Neuronal stem cell (in vitro differentiated cells): ENCODE data around the gene SLC25A45.

Experiments used
- DNase-seq: peaks from one replicate; pipeline ENCODE4 v3.0.0-alpha.2; 2013; ENCODE audit warnings: low spot score
- H2AFZ ChIP-seq: one replicate; pipeline ENCODE4 v1.6.1; 2013; ENCODE audit warnings: mild to moderate bottlenecking, low read length, inconsistent platforms
- H2AK5ac ChIP-seq: 2 replicates; pipeline ENCODE4 v1.6.1; 2013; ENCODE audit warnings: low read depth, mild to moderate bottlenecking, inconsistent platforms, low read length, moderate library complexity, mixed read lengths
- H2BK120ac ChIP-seq: 2 replicates; pipeline ENCODE4 v1.6.1; 2013; ENCODE audit warnings: low read depth, mild to moderate bottlenecking, inconsistent platforms, low read length, moderate library complexity, mixed read lengths
- H2BK12ac ChIP-seq: one replicate; pipeline ENCODE4 v1.6.1; 2013; ENCODE audit warnings: low read length, inconsistent platforms
- H2BK15ac ChIP-seq: 2 replicates; pipeline ENCODE4 v1.6.1; 2013; ENCODE audit warnings: mild to moderate bottlenecking, low read length, inconsistent platforms, mixed read lengths
- H2BK5ac ChIP-seq: one replicate; pipeline ENCODE4 v1.6.1; 2013; ENCODE audit warnings: inconsistent platforms, mild to moderate bottlenecking, low read length, moderate library complexity
- H3K14ac ChIP-seq: one replicate; pipeline ENCODE4 v1.6.1; 2013; ENCODE audit warnings: low read length, inconsistent platforms
- H3K18ac ChIP-seq: 2 replicates; pipeline ENCODE4 v1.6.1; 2013; ENCODE audit warnings: low read length, inconsistent platforms
- H3K23ac ChIP-seq: 2 replicates; pipeline ENCODE4 v1.6.1; 2013; ENCODE audit warnings: low read depth, mild to moderate bottlenecking, mixed read lengths, low read length, inconsistent platforms; ENCODE audit not compliant: poor library complexity
- H3K27ac ChIP-seq: replicated peaks from 3 replicates; pipeline ENCODE4 v1.5.1; 2013; ENCODE audit warnings: low read length, inconsistent platforms
- H3K27me3 ChIP-seq, 3 experiments: 2 replicates each; pipeline ENCODE4 v1.6.1; 2013; ENCODE audit warnings: low read length in 3 of 3, mild to moderate bottlenecking in 2 of 3, inconsistent platforms in 1 of 3, low read depth in 1 of 3, mixed read lengths in 1 of 3, moderate library complexity in 1 of 3; ENCODE audit not compliant: control insufficient read depth in 3 of 3, insufficient read depth in 3 of 3
- H3K36me3 ChIP-seq, 2 donors: replicated peaks in 1 of 2; 2 replicates each; pipeline ENCODE4 v1.6.1; 2013; ENCODE audit warnings: low read length in 2 of 2; ENCODE audit not compliant: control insufficient read depth in 2 of 2, insufficient read depth in 2 of 2
- H3K4ac ChIP-seq: 2 replicates; pipeline ENCODE4 v1.6.1; 2013; ENCODE audit warnings: inconsistent platforms, mild to moderate bottlenecking, low read length, moderate library complexity
- H3K4me1 ChIP-seq, 2 donors: 1 replicate in 1 of 2; 2 replicates in 1 of 2; pipeline ENCODE4 v1.6.1; 2013; ENCODE audit warnings: low read length in 2 of 2, low read depth in 1 of 2; ENCODE audit not compliant: control insufficient read depth in 2 of 2, insufficient read depth in 1 of 2
- H3K4me2 ChIP-seq: one replicate; pipeline ENCODE4 v1.6.1; 2013; ENCODE audit warnings: mild to moderate bottlenecking, low read length, inconsistent platforms; ENCODE audit not compliant: insufficient read depth, poor library complexity, severe bottlenecking
- H3K4me3 ChIP-seq, 2 donors: 2 replicates each; pipeline ENCODE4 v1.5.1; 2013; ENCODE audit warnings: low read length in 2 of 2, mild to moderate bottlenecking in 2 of 2, inconsistent platforms in 1 of 2, moderate library complexity in 1 of 2
- H3K79me1 ChIP-seq: one replicate; pipeline ENCODE4 v1.6.1; 2013; ENCODE audit warnings: low read depth, mild to moderate bottlenecking, inconsistent platforms, low read length, moderate library complexity
- H3K9ac ChIP-seq: one replicate; pipeline ENCODE4 v1.6.1; 2013; ENCODE audit warnings: mild to moderate bottlenecking, low read depth, low read length, inconsistent platforms; ENCODE audit not compliant: poor library complexity
- H3K9me3 ChIP-seq, 2 donors: replicated peaks in 1 of 2; 2 replicates each; pipeline versions ENCODE3 to v1.6.1; 2013; ENCODE audit warnings: low read length in 2 of 2, mild to moderate bottlenecking in 2 of 2, inconsistent platforms in 1 of 2, low read depth in 1 of 2, mixed read lengths in 1 of 2, moderate library complexity in 1 of 2; ENCODE audit not compliant: control insufficient read depth in 2 of 2, insufficient read depth in 1 of 2
- H4K8ac ChIP-seq: one replicate; pipeline ENCODE4 v1.6.1; 2013; ENCODE audit warnings: low read depth, mild to moderate bottlenecking, inconsistent platforms, low read length, moderate library complexity
- H4K91ac ChIP-seq: one replicate; pipeline ENCODE4 v1.6.1; 2013; ENCODE audit warnings: low read length, low read depth, mild to moderate bottlenecking, inconsistent platforms; ENCODE audit not compliant: poor library complexity
- WGBS, 2 donors: extraction: QIAGEN DNeasy Blood & Tissue Kit; methylation state at CpG; one replicate each; pipeline ENCODE4 v1.1.7; 2013; ENCODE audit warnings: missing lambda C conversion rate in 2 of 2, mixed read lengths in 1 of 2; ENCODE audit not compliant: insufficient read length in 2 of 2, insufficient replicate concordance in 1 of 2; ENCODE audit errors: extremely low coverage in 2 of 2; 5-methylcytosine and 5-hydroxymethylcytosine counted together

Gene SLC25A45

DNA sequence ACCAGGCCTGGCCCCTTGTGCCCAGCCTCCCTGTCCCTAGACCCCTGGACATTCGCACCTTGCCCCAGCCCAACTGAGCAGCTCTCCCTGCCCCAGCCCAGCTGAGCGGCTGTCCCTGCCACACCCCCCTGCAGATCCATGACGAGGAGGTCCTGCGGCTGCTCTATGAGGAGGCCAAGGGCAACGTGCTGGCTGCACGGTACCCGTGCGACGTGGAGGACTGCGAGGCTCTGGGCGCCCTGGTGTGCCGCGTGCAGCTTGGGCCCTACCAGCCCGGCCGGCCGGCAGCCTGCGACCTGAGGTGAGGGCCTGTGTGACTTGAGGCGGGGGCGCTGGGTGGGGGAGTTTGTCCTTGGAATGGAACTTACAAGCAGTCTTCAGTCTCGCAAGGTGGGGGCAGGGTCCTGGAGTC lies 11.7 kb upstream of the SLC25A45 start:
- no peak overlapping the region for H4K8ac ChIP-seq
- peaks cover 11% of the 10 kb centered on the region for H3K79me1 ChIP-seq
- no CpG with 5 or more reads among the region's 20 CpGs for WGBS, 2 donors
- H3K27ac ChIP-seq = no peak overlapping the region
- H3K14ac ChIP-seq = no peak overlapping the region
- peaks cover 13 to 17% of the 10 kb centered on the region in 2 donors for H3K4me1 ChIP-seq
- H4K91ac ChIP-seq = no peak overlapping the region
- H3K4ac ChIP-seq = no peak overlapping the region
- peak overlapping the region; percentile 85 for H3K23ac ChIP-seq
- no peak overlapping the region for H2AK5ac ChIP-seq
- H2BK5ac ChIP-seq = no peak overlapping the region
- H3K9me3 ChIP-seq = peaks cover 0 to 2% of the 10 kb centered on the region in 2 donors
- H2AFZ ChIP-seq = no peak overlapping the region
- no peak overlapping the region for H3K9ac ChIP-seq
- H2BK15ac ChIP-seq = no peak overlapping the region
- H2BK120ac ChIP-seq = no peak overlapping the region
- H3K27me3 ChIP-seq = no peaks in the 10 kb centered on the region
- no peak overlapping the region for H3K4me3 ChIP-seq
- no peak overlapping the region for H3K4me2 ChIP-seq
- H3K36me3 ChIP-seq = peaks cover 8 to 15% of the 10 kb centered on the region in 2 donors
- no peak overlapping the region for H2BK12ac ChIP-seq
- DNase-seq = no peak
- H3K18ac ChIP-seq = no peak overlapping the region

GRCh38 chr11:65393513-65394079 lies 11.2 kb upstream of the SLC25A45 start:
- H3K23ac ChIP-seq = no peak overlapping the region
- no peak overlapping the region for H3K9ac ChIP-seq
- H3K79me1 ChIP-seq = peaks cover 11% of the 10 kb centered on the region
- no peak for DNase-seq
- no peak overlapping the region for H2AFZ ChIP-seq
- no peaks in the 10 kb centered on the region for H3K27me3 ChIP-seq
- no peak overlapping the region for H3K18ac ChIP-seq
- no CpG with 5 or more reads among the region's 17 CpGs for WGBS, 2 donors
- peaks cover 0 to 2% of the 10 kb centered on the region in 2 donors for H3K9me3 ChIP-seq
- no peak overlapping the region for H3K4ac ChIP-seq
- H2BK12ac ChIP-seq = no peak overlapping the region
- peaks cover 13 to 17% of the 10 kb centered on the region in 2 donors for H3K4me1 ChIP-seq
- no peak overlapping the region for H3K27ac ChIP-seq
- H3K14ac ChIP-seq = peak overlapping the region; percentile 38
- no peak overlapping the region for H2BK15ac ChIP-seq
- H2AK5ac ChIP-seq = no peak overlapping the region
- H3K36me3 ChIP-seq = peaks cover 8 to 15% of the 10 kb centered on the region in 2 donors
- no peak overlapping the region for H2BK5ac ChIP-seq
- H4K8ac ChIP-seq = no peak overlapping the region
- peak overlapping the region in 1 of 2 donors; percentile 42 for H3K4me3 ChIP-seq
- no peak overlapping the region for H3K4me2 ChIP-seq
- H4K91ac ChIP-seq = no peak overlapping the region
- H2BK120ac ChIP-seq = no peak overlapping the region

DNA sequence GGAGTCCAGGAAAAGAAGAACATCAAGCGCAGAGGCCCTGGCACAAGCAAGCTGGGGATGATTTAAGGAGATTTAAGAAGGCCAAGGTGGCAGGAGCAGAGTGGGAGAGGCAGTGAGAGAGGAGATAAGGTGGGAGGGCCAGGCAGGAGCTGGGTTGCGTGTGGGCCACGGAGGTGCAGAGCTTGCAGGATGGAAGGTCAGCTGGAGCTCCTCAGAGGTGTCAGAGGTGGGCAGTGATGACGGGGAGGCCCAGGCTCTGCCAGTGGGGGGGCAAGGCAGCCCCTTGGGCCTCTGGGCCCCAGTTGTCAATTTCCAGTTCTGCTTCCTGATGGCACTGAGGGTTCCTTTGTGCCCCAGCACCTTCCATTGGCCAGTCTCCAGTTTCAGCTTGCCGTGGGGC lies 10.5 kb upstream of the SLC25A45 start:
- WGBS, 2 donors = no CpG with 5 or more reads among the region's 5 CpGs
- Histone ChIP-seq H2BK12ac (no peak overlapping the region), H3K4me1 (peaks cover 13 to 17% of the 10 kb centered on the region in 2 donors), H3K79me1 (peaks cover 8% of the 10 kb centered on the region), H3K4me3 (no peak overlapping the region), H4K91ac (no peak overlapping the region), H3K23ac (no peak overlapping the region), H3K36me3 (peaks cover 6 to 19% of the 10 kb centered on the region in 2 donors), H3K4me2 (no peak overlapping the region), H3K14ac (no peak overlapping the region), H3K18ac (no peak overlapping the region), H2AK5ac (peak overlapping the region; percentile 56), H3K9me3 (peaks cover 0 to 2% of the 10 kb centered on the region in 2 donors), H3K27ac (no peak overlapping the region), H2BK15ac (no peak overlapping the region), H4K8ac (no peak overlapping the region), H3K27me3 (no peaks in the 10 kb centered on the region), H2BK120ac (no peak overlapping the region), H3K4ac (no peak overlapping the region), H2BK5ac (peak overlapping the region; percentile 75), H2AFZ (no peak overlapping the region), H3K9ac (no peak overlapping the region)
- DNase-seq = no peak

DNA sequence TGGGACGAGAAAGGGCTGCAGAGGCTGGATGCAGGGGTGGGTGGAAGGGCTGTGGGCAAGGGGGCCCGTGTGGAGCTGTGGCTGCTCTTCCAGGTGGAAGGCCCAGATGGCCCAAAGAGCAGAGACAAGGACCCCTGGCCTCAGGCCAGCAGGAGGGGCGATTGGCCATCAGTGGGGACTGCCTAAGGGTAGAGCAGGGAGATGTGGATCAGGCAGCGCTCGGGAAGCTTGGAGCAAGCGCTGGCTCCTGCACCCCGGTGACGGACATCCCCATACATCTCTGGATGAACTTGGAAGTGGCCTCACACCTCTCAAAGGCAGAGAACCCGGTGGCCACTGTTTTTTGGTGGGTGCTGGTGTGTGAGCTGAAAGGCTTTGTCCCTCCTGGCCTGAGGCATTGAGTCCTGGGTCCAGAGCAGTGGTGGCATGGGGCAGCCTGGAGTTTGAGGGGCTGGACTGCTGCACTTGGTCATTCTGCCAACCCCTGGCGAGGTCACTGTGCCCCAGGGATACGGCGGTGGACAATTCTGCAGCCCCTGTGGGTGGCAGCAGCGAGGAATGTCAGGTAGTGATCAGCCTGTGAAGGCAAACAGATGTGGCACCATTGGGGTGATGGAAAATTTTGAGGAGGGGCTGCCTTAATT lies 9.9 kb upstream of the SLC25A45 start:
- no CpG with 5 or more reads among the region's 13 CpGs for WGBS, 2 donors
- Histone ChIP-seq H3K23ac (no peak overlapping the region), H3K14ac (no peak overlapping the region), H3K4me2 (no peak overlapping the region), H3K27ac (no peak overlapping the region), H2BK15ac (no peak overlapping the region), H3K18ac (peak overlapping the region; percentile 64), H3K9ac (no peak overlapping the region), H3K4me3 (no peak overlapping the region), H3K4ac (no peak overlapping the region), H4K91ac (no peak overlapping the region), H2BK12ac (no peak overlapping the region), H3K27me3 (no peaks in the 10 kb centered on the region), H2BK5ac (peak overlapping the region; percentile 24), H3K4me1 (peaks cover 13 to 17% of the 10 kb centered on the region in 2 donors), H2AK5ac (no peak overlapping the region), H4K8ac (no peak overlapping the region), H3K9me3 (peaks cover 0 to 2% of the 10 kb centered on the region in 2 donors), H3K79me1 (peaks cover 8% of the 10 kb centered on the region), H2BK120ac (no peak overlapping the region), H3K36me3 (peaks cover 4 to 15% of the 10 kb centered on the region in 2 donors), H2AFZ (no peak overlapping the region)
- DNase-seq = no peak
